K562 (cell line): ENCODE results near the gene TRPC1. TPM values are rescaled to one million over a fixed set of nuclear protein-coding genes. Genes with fewer than 3 reads are reported as not detected.

Source experiments
- BCOR ChIP-seq: fragments of 450-650 bp; IDR thresholded peaks from 2 replicates; pipeline ENCODE4 v1.6.1; 2016
- C11orf30 ChIP-seq: fragments of 450-650 bp; IDR thresholded peaks from 2 replicates; pipeline ENCODE4 v1.6.1; 2016; ENCODE audit warnings: low read depth, mild to moderate bottlenecking
- ELF1 ChIP-seq: fragments of 200-800 bp; sonication (Bioruptor generic); IDR thresholded peaks from 2 replicates; pipeline ENCODE4 v1.6.1; 2016; ENCODE audit warnings: missing genetic modification characterization, missing compliant biosample characterization
- FOXA1 ChIP-seq: fragments of 450-650 bp; IDR thresholded peaks from 2 replicates; pipeline ENCODE4 v1.6.1; 2016; ENCODE audit warnings: mild to moderate bottlenecking, borderline replicate concordance
- HES1 ChIP-seq: fragments of 450-650 bp; IDR thresholded peaks from 2 replicates; pipeline ENCODE4 v1.6.1; 2016; ENCODE audit warnings: low read depth, mild to moderate bottlenecking, moderate library complexity
- KDM1A ChIP-seq, 2 experiments: fragments of 450-650 bp; IDR thresholded peaks; 2 replicates each; pipeline ENCODE4 v1.6.1; 2016; ENCODE audit warnings: mild to moderate bottlenecking in 2 of 2
- NBN ChIP-seq: fragments of 450-650 bp; IDR thresholded peaks from 2 replicates; pipeline ENCODE4 v1.6.1; 2016; ENCODE audit warnings: low read depth, mild to moderate bottlenecking
- POLR2A ChIP-seq: fragments of 450-650 bp; conservative IDR thresholded peaks from 2 replicates; pipeline ENCODE4 v1.6.1; 2016
- PPARD ChIP-seq: fragments of 250-450 bp; sonication (Bioruptor Pico); IDR thresholded peaks from 2 replicates; pipeline ENCODE4 v1.8.0; 2022; ENCODE audit warnings: inconsistent platforms, mild to moderate bottlenecking, moderate library complexity
- PURB ChIP-seq: sonication (generic); formaldehyde crosslinking; IDR thresholded peaks from 2 replicates; pipeline ENCODE4 v1.9.0; 2021; ENCODE audit warnings: low read depth, mild to moderate bottlenecking, missing genetic modification reagents
- RCOR1 ChIP-seq, 2 experiments: IDR thresholded peaks; 2 replicates each; pipeline ENCODE4 v1.6.1; 2012; ENCODE audit warnings: low read depth in 2 of 2, low read length in 2 of 2, borderline replicate concordance in 1 of 2, improper control_type of control experiment in 1 of 2
- SFPQ ChIP-seq: fragments of 200-400 bp; formaldehyde crosslinking; IDR thresholded peaks from 2 replicates; pipeline ENCODE4 v1.6.1; 2017; ENCODE audit warnings: mild to moderate bottlenecking, low read depth, low read length, moderate library complexity
- TAL1 ChIP-seq: fragments of 450-650 bp; IDR thresholded peaks from 2 replicates; pipeline ENCODE4 v1.6.1; 2016; ENCODE audit warnings: mild to moderate bottlenecking
- TCFL5 ChIP-seq: fragments of 250-450 bp; sonication (Bioruptor Pico); conservative IDR thresholded peaks from 2 replicates; pipeline ENCODE4 v1.6.1; 2021; ENCODE audit warnings: mild to moderate bottlenecking, moderate library complexity, matching md5 sums
- ZMIZ1 ChIP-seq, 2 experiments: fragments of 150-350 bp in 1 of 2; IDR thresholded peaks; 2 replicates each; pipeline ENCODE4 v1.6.1; 2012 to 2016; ENCODE audit warnings: low read depth in 2 of 2, low read length in 2 of 2, mild to moderate bottlenecking in 1 of 2, moderate library complexity in 1 of 2
- ZNF140 ChIP-seq: fragments of 250-450 bp; sonication (Bioruptor Pico); IDR thresholded peaks from 2 replicates; pipeline ENCODE4 v1.8.0; 2021; ENCODE audit warnings: moderate library complexity, mild to moderate bottlenecking, inconsistent platforms
- polyA plus RNA-seq, 8 experiments: library from polyadenylated mRNA; depleted of rRNA in 4 of 8; stranded (reverse) in 5 of 8; unstranded in 3 of 8; fragments of >200 nt; fragmentation: Nextera tagmentation in 2 of 8; fragmentation: Illumina TruSeq in 1 of 8; extraction: Ambion mirVana in 2 of 8; extraction: Trizol in 1 of 8; gene quantifications; 2 replicates each; pipeline versions ENCODE4 v1.2.1 to v1.2.3, GENCODE V29; 2011 to 2014; ENCODE audit warnings: inconsistent platforms in 1 of 8, missing spikeins in 1 of 8
- total RNA-seq, 7 experiments: library from RNA; depleted of rRNA in 6 of 7; stranded (reverse); fragments of >200 nt in 6 of 7; fragmentation: Illumina TruSeq in 2 of 7; extraction: Trizol in 2 of 7; gene quantifications; 2 replicates each; pipeline versions ENCODE4 v1.2.1 to v1.2.3, GENCODE V29; 2011 to 2021; ENCODE audit warnings: low replicate concordance in 1 of 7
- TF ChIP-seq, protein P1 (sequence below): fragments of 250-450 bp; sonication (Bioruptor Pico); IDR thresholded peaks from 2 replicates; pipeline ENCODE4 v1.5.0; 2022; ENCODE audit warnings: mild to moderate bottlenecking

The TRPC1 gene
- total and polyA plus RNA-seq, 9 of the 15 experiments (the other 6 are each of a cell fraction or from before 2014, with no cell fraction given): 1.4 to 6.5 (median 3.0) TPM

GRCh38 chr3:142850395-142851023 lies 126.7 kb downstream of the TRPC1 start (continued):
- TF ChIP-seq SFPQ: no peak
- TF ChIP-seq KDM1A (IDR thresholded peaks at IDR 0.05): peak; percentile 84 to 89
- TF ChIP-seq ZNF140 (CRISPR knock-in tag): no peak
- TF ChIP-seq RCOR1 (IDR thresholded peaks at IDR 0.05; ENCODE audit: borderline replicate concordance in 1 of 2, low read depth in 2 of 2, low read length in 2 of 2): peak in 1 of 2 experiments; percentile 95; a peak in 2 of 4 replicates
- TF ChIP-seq PURB: no peak
- no peak for TF ChIP-seq ELF1 (tag)
- TF ChIP-seq TAL1: peak; percentile 59
- TF ChIP-seq POLR2A: no peak
- TF ChIP-seq, protein P1, sequence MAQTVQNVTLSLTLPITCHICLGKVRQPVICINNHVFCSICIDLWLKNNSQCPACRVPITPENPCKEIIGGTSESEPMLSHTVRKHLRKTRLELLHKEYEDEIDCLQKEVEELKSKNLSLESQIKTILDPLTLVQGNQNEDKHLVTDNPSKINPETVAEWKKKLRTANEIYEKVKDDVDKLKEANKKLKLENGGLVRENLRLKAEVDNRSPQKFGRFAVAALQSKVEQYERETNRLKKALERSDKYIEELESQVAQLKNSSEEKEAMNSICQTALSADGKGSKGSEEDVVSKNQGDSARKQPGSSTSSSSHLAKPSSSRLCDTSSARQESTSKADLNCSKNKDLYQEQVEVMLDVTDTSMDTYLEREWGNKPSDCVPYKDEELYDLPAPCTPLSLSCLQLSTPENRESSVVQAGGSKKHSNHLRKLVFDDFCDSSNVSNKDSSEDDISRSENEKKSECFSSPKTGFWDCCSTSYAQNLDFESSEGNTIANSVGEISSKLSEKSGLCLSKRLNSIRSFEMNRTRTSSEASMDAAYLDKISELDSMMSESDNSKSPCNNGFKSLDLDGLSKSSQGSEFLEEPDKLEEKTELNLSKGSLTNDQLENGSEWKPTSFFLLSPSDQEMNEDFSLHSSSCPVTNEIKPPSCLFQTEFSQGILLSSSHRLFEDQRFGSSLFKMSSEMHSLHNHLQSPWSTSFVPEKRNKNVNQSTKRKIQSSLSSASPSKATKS (CRISPR knock-in tag): no peak
- TF ChIP-seq NBN: peak; percentile 79; the same call in 1 of the 2 replicates
- TF ChIP-seq PPARD (CRISPR knock-in tag): no peak
- peak; percentile 88 for TF ChIP-seq FOXA1
- TF ChIP-seq HES1: peak; percentile 99
- TF ChIP-seq BCOR: peak; percentile 72
- TF ChIP-seq C11orf30: peak; percentile 92
- no peak for TF ChIP-seq TCFL5 (CRISPR knock-in tag)
- TF ChIP-seq ZMIZ1 (IDR thresholded peaks at IDR 0.05; ENCODE audit: low read depth in 2 of 2, low read length in 2 of 2): peak in 1 of 2 experiments; percentile 56; a peak in 1 of 4 replicates
